SU-DHL-6 (cell line): ENCODE results near the gene ARMC9.
"Not testable (repeated sequence)": the region's sequence is repeated elsewhere in the genome, so short reads cannot be mapped to it uniquely, and the experiment has no call there.

Experiments
- H2AFZ ChIP-seq: fragments of 200-600 bp; sonication (generic); 2 replicates; pipeline ENCODE4 v1.6.1; 2014; ENCODE audit warnings: low read depth, mild to moderate bottlenecking, moderate library complexity, mixed read lengths, antibody characterized with exemption, low read length; ENCODE audit not compliant: severe bottlenecking
- H3F3A ChIP-seq: fragments of 200-600 bp; shearing (Covaris generic); 2 replicates; pipeline ENCODE4 v1.6.0; 2016; ENCODE audit warnings: antibody characterized with exemption, mild to moderate bottlenecking; ENCODE audit not compliant: insufficient read depth
- H3K27ac ChIP-seq: fragments of 200-600 bp; sonication (generic); 2 replicates; pipeline ENCODE4 v1.5.1; 2016; ENCODE audit warnings: low read depth, mild to moderate bottlenecking, low read length, moderate library complexity, mixed read lengths
- H3K27me3 ChIP-seq: fragments of 200-600 bp; sonication (generic), shearing (Covaris generic); 2 replicates; pipeline ENCODE4 v1.6.0; 2014; ENCODE audit warnings: mild to moderate bottlenecking, low read length
- H3K36me3 ChIP-seq: fragments of 200-600 bp; sonication (generic); 2 replicates; pipeline ENCODE4 v1.6.1; 2014; ENCODE audit warnings: mild to moderate bottlenecking, low read length, mixed read lengths
- H3K4me2 ChIP-seq: fragments of 300-600, 200-600 bp; shearing (Covaris generic), sonication (generic); 2 replicates; pipeline ENCODE4 v1.6.0; 2014; ENCODE audit warnings: low read length, low read depth, mild to moderate bottlenecking; ENCODE audit not compliant: poor library complexity, severe bottlenecking
- H3K4me3 ChIP-seq: fragments of 200-600 bp; sonication (generic); 2 replicates; pipeline ENCODE4 v1.5.1; 2014; ENCODE audit warnings: antibody characterized with exemption, low read length, mild to moderate bottlenecking, mixed read lengths; ENCODE audit not compliant: insufficient read depth, poor library complexity, severe bottlenecking
- H3K79me2 ChIP-seq: fragments of 200-600 bp; sonication (generic); 2 replicates; pipeline ENCODE4 v1.6.1; 2014; ENCODE audit warnings: mild to moderate bottlenecking, low read length, moderate library complexity; ENCODE audit not compliant: insufficient read depth
- H3K9ac ChIP-seq: fragments of 200-600 bp; sonication (generic); 2 replicates; pipeline ENCODE4 v1.7.0; 2014; ENCODE audit warnings: mild to moderate bottlenecking, low read length
- H3K9me2 ChIP-seq: fragments of 200-600 bp; sonication (generic); replicated peaks from 2 replicates; pipeline ENCODE4 v1.6.1; 2014; ENCODE audit warnings: low read length; ENCODE audit not compliant: insufficient read depth
- H3K9me3 ChIP-seq: fragments of 200-600 bp; sonication (generic); 2 replicates; pipeline ENCODE4 v1.6.1; 2014; ENCODE audit warnings: low read length, mixed read lengths; ENCODE audit not compliant: insufficient read depth
- H4K20me1 ChIP-seq: fragments of 200-600 bp; sonication (generic); 2 replicates; pipeline ENCODE4 v1.6.1; 2014; ENCODE audit warnings: low read depth, mild to moderate bottlenecking, antibody characterized with exemption, low read length, moderate library complexity, mixed read lengths
- EZH2phosphoT487 ChIP-seq: fragments of 200-600 bp; sonication (generic), shearing (Covaris generic); conservative IDR thresholded peaks from 2 replicates; pipeline ENCODE4 v1.6.1; 2018; ENCODE audit warnings: mild to moderate bottlenecking, antibody characterized with exemption, low read length, moderate library complexity, mixed read lengths
- TF ChIP-seq, protein P1 (sequence below): fragments of 200-600 bp; sonication (generic); IDR thresholded peaks from one replicate; pipeline ENCODE4 v1.5.1; 2017; ENCODE audit warnings: antibody characterized with exemption, mild to moderate bottlenecking, low read length, moderate library complexity; ENCODE audit not compliant: insufficient read depth, poor library complexity, severe bottlenecking

ARMC9 gene

DNA sequence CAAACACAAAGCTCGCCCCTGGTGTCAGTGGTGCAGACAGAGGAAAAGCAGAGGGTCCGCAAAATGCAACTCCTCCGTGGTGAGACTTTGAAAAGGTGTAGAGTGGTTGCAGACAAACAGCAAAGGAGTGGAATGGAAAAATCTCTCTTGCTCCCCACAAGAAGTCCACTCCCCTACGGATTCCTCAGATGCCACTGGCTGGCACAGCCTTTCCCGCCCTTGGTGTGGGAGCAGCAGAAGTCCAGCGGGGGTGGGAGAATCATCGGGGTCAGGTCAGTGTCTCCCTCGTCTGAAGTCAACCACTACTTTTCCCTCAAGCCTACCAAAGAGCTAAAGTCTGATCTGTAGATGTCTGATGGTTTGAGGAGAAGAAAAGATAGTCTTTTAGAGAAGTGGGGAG, 174.8 kb downstream of the ARMC9 start:
- H3K79me2 ChIP-seq = no peaks in the 10 kb centered on the region
- no peaks in the 10 kb centered on the region for H4K20me1 ChIP-seq
- H3K27me3 ChIP-seq = no peaks in the 10 kb centered on the region
- H3K36me3 ChIP-seq = no peaks in the 10 kb centered on the region
- H3K9ac ChIP-seq = no peak overlapping the region
- no peaks in the 10 kb centered on the region for H3K9me3 ChIP-seq
- TF ChIP-seq, protein P1, sequence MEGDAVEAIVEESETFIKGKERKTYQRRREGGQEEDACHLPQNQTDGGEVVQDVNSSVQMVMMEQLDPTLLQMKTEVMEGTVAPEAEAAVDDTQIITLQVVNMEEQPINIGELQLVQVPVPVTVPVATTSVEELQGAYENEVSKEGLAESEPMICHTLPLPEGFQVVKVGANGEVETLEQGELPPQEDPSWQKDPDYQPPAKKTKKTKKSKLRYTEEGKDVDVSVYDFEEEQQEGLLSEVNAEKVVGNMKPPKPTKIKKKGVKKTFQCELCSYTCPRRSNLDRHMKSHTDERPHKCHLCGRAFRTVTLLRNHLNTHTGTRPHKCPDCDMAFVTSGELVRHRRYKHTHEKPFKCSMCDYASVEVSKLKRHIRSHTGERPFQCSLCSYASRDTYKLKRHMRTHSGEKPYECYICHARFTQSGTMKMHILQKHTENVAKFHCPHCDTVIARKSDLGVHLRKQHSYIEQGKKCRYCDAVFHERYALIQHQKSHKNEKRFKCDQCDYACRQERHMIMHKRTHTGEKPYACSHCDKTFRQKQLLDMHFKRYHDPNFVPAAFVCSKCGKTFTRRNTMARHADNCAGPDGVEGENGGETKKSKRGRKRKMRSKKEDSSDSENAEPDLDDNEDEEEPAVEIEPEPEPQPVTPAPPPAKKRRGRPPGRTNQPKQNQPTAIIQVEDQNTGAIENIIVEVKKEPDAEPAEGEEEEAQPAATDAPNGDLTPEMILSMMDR = no peak
- no peak for TF ChIP-seq EZH2phosphoT487
- H3K9me2 ChIP-seq = no peaks in the 10 kb centered on the region
- H2AFZ ChIP-seq = no peak overlapping the region
- no peak overlapping the region for H3K4me3 ChIP-seq
- H3K27ac ChIP-seq = no peak overlapping the region
- H3K4me2 ChIP-seq = no peak overlapping the region
- H3F3A ChIP-seq = no peaks in the 10 kb centered on the region

DNA sequence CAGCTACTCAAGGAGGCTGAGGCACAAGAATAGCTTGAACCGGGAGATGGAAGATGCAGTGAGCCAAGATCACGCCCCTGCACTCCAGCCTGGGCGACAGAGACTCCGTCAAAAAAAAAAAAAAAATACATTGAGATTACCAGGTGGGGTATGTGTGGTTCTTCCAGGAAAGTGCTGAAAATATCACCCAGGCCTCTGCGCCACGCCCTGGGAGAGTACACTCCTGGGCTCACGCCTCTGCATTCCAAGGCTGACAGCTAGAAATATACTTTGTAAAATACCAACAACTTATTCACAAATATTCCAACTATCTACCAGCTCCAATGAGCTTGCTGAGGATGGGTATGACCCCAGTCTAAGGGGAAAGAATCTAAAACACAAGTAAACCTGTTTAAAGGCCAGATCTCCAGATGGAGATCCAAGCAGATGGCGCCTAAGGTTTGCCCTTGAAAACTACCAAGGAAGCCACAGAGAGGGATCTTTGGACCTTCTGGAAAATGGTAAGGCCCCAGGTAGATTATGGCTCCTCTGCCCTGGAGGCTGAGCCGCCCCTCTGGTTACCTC, 175.4 kb downstream of the ARMC9 start:
- H3F3A ChIP-seq = no peaks in the 10 kb centered on the region
- no peak overlapping the region for H3K4me2 ChIP-seq
- no peak overlapping the region for H3K27ac ChIP-seq
- no peaks in the 10 kb centered on the region for H4K20me1 ChIP-seq
- TF ChIP-seq EZH2phosphoT487 = no peak
- TF ChIP-seq, protein P1 = no peak
- H3K79me2 ChIP-seq = no peaks in the 10 kb centered on the region
- no peak overlapping the region for H3K9ac ChIP-seq
- H3K27me3 ChIP-seq = no peaks in the 10 kb centered on the region
- no peaks in the 10 kb centered on the region for H3K9me2 ChIP-seq
- no peaks in the 10 kb centered on the region for H3K9me3 ChIP-seq
- no peak overlapping the region for H2AFZ ChIP-seq
- H3K36me3 ChIP-seq = no peaks in the 10 kb centered on the region
- no peak overlapping the region for H3K4me3 ChIP-seq

DNA sequence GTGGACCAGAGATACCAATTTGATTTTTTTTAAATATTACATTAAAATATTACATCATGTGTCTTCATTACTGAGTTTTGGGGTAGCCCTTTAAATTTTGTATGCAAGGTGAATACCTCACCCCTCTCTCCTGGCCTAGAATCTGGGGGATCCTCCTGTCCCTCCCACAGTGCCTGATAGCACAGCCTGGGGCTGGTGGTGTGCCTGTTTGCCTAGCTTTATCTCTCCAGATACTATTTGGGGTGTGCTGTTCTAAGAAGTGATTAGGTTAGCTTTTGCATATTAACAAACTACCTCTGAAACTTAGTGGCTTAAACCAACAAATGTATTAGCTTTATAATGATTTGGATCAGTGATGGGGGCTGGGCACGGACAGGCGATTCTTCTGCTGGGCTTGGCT, 176.3 kb downstream of the ARMC9 start:
- Histone ChIP-seq H3K27me3 (no peaks in the 10 kb centered on the region), H3K4me3 (no peak overlapping the region), H3K9me3 (no peaks in the 10 kb centered on the region), H3K27ac (no peak overlapping the region), H4K20me1 (no peaks in the 10 kb centered on the region), H3K4me2 (no peak overlapping the region), H3F3A (no peaks in the 10 kb centered on the region), H3K79me2 (no peaks in the 10 kb centered on the region), H3K9ac (no peak overlapping the region), H3K36me3 (no peaks in the 10 kb centered on the region), H3K9me2 (no peaks in the 10 kb centered on the region), H2AFZ (no peak overlapping the region)
- TF ChIP-seq, protein P1 = no peak
- no peak for TF ChIP-seq EZH2phosphoT487

DNA sequence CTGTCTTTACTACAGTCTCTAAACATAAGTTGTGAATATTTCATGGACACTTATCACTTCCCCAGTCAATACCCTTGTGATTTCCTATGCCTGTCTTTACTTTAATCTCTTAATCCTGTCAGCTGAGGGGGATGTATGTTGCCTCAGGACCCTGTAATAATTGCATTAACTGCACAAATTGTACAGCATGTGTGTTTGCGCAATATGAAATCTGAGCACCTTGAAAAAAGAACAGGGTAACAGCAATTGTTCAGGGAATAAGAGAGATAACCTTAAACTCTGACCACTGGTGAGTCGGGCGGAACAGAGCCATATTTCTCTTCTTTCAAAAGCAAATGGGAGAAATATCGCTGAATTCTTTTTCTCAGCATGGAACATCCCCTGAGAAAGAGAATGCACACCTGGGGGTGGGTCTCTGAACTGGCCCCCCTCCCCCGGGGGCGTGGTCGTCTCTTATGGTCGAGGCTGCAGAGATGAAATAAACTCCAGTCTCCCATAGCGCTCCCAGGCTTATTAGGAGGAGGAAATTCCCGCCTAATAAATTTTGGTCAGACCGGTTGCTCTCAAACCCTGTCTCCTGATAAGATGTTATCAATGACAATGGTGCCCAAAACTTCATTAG, 177.7 kb downstream of the ARMC9 start:
- not testable (repeated sequence) for H3K9ac ChIP-seq, H3K9me3 ChIP-seq, H4K20me1 ChIP-seq, H3K9me2 ChIP-seq, H3F3A ChIP-seq, H3K79me2 ChIP-seq, H3K27ac ChIP-seq, H3K4me2 ChIP-seq, H3K4me3 ChIP-seq, H3K27me3 ChIP-seq, H2AFZ ChIP-seq, H3K36me3 ChIP-seq
